Inferior parietal cortex (tissue), 1 donor: ENCODE results near the gene DSTN.

ENCODE experiments used
- DNase-seq: peaks from one replicate; pipeline ENCODE4 v3.0.0-alpha.2; 2016; ENCODE audit errors: extremely low spot score

The DSTN gene

DNA sequence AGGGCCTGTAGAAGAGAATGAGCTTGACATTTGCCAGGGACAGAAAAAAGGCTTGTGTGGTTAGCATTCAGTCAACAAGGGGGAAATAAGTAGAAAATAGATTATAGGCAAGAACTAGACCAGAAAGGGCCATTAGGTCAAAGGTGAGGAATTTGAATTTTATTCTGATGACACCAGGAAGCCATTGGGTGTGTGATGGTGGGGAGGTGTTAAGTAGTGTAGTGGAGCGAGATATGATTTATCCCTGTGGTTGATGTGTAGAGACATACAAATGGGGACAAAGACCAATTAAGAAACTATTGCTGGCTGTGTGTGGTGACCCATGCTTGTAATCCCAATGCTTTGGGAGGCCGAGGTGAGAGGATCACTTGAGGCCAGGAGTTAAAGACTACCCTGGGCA, 11.0 kb downstream of the DSTN start:
- DNase-seq = no peak

DNA sequence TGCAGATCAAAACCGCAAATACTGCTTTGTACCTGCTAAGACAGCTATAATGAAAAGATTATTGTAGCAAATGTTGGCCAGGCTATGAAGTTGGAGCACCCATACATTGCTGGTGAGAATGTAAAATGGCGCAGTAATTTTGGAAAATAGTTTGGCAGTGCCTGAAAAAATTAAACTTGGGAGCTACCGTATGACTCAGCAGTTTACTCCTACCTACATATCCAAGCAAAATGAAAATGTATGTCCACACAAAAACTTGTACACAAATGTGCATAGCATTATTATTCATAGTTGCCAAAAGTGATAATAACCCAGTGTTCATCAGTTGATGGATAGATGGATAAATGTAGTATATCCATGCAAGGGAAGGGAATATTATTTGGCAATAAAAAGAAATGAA, 13.3 kb downstream of the DSTN start:
- DNase-seq = no peak

DNA sequence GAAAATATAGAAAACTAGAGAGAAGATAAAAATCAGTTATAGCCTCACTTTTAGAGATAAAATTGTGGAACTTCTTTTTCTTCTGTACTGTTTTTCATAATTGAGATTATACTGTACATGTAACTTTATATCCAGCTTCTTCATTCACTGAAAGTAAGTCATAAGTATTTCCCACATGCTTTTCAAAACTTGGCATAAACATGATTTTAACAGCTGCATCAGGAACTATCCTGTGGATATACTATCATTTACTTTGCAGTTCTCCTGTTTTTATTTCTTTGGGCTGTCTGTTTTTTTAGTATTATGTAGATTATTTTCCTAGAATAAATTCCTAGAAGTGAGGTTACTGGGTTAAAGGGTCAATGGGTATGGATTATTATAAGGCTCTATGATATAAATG, 14.8 kb downstream of the DSTN start:
- no peak for DNase-seq

DNA sequence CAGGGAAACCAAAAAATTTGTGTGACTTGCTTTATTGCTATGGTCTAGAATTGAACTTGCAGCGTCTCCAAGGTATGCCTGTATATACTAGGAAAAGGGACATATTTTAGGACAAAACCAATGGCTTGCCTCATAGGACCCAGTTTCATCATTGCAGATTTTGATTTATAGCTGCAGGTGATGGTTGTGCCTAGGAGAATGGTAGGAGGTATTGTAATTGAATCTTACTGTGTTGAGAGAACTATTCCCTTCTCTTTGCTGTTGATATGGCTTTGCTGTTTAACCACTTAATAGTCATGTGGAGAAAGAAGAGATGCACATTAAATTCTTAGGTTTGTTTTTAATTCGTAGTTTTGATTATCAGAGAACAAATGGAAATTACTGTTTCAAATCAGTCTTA, 16.4 kb downstream of the DSTN start:
- no peak for DNase-seq

DNA sequence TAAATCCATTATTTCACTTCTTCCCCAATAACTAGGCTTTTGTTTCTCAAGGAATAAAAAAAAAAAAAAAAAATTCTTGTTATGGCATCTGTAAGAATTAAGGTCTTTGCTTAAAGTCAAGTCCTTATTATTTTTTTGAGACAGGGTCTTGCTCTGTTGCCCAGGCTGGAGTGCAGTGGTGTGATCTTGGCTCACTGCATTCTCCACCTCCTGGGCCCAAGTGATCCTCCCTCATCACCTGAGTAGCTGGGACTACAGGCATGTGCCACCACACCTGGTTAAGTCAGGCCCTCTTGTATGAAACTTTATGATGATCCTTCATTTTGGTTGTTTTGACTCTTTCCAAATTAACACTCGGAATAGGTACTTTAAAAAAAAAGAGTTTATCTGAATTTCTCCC, 17.3 kb downstream of the DSTN start:
- DNase-seq = no peak

DNA sequence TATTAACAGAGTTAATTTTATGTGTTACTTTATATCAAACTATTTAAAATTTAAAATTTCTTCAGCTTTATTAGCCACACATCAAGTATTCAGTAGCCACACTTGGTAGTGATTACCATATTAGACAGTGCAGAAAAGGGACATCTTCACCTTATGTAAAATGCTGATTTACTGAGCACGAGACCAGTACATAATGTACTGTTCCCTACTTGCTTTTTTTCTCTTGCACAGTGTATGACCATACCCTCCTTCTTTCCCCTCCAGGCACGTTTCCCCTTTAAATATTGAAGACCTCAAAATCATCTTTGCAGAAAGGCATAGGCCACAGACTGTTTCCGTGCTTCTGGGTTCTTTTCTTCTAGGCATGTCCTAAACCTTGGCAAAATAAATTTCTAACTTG, 17.9 kb downstream of the DSTN start:
- DNase-seq = no peak

DNA sequence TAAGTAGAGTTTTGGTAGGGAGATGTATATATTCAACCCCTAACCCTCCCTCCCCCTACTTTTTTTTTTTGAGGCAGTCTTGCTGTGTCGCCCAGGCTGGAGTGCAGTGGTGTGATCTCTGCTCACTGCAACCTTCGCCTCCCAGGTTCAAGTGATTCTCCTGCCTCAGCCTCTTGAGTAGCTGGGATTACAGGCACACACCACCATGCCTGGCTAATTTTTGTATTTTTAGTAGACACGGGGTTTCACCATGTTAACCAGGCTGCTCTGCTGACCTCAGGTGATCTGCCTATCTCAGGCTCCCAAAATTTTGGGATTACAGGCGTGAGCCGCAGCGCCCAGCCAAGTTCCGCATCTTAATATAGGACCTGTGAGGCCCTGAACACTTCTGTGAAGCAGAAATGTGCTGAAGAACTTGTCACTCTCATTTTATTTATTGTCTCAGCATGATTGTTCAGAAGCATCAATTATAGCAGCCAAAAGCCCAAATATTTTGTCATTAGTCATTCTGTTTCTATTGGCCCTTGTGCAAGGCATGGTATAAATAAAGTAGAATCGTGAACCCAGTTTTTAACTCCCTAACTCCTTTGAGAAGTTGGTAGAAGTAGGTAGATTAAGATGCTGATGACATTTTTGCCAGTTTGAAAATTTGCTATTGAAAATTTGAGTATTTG, 19.4 kb downstream of the DSTN start:
- no peak for DNase-seq

DNA sequence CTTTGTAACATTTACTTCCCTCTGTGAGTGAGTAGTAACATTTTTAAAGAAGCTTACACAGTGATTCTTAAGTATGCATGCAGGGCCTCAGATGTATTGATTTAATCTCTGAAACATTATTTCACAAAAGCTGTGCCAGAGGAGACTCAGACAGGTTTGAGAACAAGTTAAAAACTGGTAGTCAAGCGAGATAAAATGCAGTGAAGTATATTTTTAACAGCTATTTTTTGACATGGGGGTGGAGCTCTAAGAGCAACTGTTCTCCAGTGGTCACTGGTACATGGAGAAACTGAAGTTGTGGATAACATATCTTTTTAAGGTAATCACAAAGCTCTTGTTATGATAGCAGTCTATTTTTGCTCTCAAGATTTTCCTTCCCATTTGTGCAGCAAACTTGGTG, 20.4 kb downstream of the DSTN start:
- DNase-seq = no peak

DNA sequence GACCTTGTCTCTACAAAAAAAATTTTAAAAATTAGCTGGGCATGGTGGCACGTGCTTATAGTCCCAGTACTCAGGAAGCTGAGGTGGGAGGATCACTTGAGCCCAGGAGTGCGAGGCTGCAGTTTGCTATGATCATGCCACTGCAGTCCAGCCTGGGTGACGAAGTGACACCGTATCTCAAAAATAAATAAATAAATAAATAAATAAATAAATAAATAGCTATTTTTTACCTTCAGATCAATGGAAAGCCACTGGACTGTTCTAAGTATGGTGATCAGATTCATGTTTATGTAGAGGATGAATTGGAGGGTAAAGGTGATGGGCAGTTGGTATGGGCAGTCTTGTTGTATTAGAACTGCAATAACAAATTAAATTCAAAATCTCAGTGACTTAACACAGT, 24.0 kb downstream of the DSTN start:
- no peak for DNase-seq

DNA sequence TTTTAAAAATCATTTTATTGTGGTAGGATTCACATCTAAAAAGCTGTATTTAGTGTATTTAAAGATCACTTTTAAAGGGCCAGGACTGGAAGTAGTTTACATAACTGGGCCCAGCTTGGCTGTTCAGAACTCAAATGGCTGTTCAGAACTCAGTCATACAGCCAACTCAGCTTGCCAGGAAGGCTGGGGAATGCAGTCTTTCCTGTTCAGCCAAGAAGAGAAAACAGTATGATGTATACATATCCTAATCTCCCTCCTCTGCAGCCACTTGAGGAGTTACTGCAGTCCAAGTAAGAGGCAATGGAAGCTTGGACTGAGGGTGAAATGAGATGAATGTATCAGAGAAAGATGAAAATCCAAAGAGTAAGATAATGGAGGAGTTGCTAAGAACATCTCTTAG, 24.6 kb downstream of the DSTN start:
- DNase-seq = no peak

DNA sequence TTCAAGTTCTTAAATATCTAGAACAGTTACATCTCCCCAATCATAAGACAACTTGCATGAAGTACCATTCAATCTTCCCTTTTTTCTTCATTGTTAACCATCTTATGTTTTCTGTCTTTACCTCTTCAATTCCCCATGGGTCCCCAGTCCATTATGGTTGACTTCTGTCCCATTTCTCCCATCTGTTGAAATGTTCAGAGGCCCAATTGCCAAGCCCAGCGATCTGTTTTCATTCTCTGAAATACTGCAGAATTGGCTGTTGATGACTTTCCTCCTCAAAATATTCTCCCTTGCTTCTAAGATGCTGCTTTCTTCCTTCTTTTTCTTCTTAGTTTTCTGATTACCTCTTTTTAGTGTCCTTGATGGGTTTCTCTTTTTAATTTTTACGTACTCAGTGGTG, 26.0 kb downstream of the DSTN start:
- DNase-seq = no peak

DNA sequence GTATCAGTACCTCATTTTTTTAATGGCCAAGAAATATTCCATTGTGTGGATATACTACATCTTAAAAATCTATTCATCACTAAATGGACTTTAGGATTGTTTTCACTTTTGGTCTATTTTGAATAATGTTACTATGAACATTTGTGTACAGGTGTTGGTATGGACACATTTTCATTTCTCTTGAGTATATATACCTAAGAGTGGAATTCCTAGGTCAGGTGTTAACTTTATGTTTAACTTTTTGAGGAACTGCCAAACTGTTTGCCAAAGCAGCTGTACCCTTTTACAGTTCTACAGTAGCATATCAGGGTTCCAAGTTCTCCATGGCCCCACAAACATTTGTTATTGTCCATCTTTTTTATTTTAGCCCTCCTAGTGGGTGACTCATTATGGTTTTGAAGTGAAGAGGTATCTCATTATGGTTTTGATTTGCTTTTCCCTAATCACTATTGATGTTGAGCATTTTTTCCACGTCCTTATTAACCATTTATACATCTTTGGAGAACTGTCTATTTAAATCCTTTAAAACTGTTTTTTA, 28.2 kb downstream of the DSTN start:
- no peak for DNase-seq

DNA sequence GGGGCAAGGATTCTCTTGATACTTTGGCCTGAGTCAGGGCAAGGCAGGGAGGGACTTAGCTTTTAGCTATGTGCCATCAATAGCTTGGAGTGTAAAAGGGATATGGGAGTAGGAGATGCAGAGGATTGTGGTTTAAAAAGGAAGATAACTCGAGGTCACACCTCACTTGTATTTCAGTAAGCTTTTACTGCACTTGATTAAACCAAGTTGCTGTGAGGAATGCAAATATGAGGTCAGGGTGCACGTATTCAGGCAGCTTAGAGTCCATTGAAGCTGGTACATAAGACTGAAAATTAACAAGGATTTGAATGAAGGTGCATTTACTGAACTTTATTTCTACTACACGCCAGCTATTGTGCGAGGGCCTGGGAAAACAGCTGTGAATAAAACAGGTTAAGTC, 32.1 kb downstream of the DSTN start:
- no peak for DNase-seq

DNA sequence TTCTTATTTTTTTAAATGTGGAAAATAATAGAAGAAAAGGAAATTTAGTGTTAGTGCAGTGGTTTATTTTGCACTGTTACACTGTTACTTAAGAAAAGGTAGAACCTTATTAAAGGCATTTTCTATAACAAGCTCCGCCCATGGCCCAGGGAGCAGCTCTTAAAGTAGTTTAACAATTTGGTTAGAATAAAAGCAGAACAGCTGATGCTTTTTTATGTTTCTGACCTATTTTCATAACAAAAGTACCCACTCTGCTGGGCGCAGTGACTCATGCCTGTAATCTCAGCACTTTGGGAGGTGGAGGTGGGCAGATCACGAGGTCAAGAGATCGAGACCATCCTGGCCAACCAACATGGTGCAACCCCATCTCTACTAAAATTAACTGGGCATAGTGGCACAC, 32.6 kb downstream of the DSTN start:
- no peak for DNase-seq

DNA sequence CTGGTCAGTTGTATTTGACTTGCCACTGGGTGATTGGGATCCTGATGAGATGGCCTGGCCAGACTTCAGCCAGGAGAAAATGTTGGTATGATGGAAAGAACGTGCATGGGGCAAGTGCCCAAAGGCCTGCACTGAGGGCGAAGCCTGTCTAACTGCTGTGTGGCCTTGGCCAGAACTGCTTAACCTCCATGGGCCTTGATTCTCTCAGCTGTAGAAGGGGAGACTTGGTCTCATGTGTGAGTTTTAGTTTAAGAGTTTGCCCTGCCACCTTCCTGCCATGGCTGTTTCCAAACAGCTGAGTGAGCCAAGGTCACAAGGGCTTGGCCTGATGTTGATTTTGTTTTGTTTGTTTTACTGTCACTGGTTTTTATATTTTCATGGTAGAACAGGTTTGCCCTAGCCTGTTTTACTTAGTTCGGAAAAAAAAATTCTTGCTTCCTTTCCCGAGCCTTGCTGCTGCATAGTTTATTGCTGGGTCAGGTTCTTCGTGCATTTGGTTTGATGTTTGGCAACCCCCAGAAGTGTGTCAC, 35.3 kb downstream of the DSTN start:
- no peak for DNase-seq

DNA sequence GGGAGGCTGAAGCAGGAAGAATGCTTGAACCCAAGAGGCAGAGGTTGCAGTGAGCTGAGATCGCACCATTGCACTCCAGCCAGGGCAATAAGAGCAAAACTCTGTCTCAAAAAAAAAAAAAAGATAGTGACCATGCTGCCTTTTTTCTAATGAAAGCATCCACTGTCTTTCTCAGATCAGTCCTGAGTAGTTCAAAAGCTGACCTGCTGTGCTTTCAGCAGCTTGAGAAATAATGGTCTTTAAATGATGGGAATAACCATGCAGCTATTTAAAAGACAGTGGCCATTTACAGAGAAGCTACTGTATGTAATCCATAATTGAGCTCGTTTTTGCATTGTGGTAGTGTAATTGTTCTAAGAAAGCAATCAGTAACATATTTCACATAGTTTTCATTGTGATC, 36.1 kb downstream of the DSTN start:
- no peak for DNase-seq

DNA sequence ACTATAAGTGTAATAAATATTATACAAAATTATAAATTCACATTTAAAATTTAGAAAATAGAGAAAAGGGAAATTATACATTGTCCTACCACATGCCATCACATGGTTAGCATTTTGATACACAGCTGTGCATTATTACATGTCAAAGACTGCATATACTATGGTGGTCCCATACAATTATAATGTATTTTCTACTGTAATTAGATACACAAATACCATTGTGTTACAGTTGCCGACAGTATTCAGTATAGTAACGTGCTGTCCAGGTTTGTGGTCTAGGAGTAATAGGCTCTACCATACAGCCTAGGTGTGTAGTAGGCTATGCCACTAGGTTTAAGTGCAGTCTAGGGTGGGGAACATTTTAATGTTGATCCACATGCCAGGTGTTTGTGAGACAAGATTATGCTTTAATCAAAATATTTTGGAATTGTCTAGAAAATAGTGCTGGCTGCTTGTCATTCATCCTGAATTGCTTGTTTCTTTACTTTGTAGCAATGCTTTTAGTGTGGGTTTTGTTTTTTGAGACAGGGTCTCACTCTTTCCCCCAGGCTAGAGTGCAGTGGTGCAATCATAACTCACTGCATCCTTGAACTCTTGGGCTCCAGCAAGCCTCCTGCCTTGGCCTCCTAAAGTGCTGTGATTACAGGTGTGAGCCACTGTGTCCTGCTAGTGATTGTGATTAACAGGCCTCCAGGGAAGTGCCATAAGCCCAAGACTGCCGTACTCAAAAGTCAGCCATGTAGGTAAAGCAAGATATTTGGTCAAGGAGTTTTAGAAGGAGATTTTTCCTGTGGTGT, 39.0 kb downstream of the DSTN start:
- no peak for DNase-seq

DNA sequence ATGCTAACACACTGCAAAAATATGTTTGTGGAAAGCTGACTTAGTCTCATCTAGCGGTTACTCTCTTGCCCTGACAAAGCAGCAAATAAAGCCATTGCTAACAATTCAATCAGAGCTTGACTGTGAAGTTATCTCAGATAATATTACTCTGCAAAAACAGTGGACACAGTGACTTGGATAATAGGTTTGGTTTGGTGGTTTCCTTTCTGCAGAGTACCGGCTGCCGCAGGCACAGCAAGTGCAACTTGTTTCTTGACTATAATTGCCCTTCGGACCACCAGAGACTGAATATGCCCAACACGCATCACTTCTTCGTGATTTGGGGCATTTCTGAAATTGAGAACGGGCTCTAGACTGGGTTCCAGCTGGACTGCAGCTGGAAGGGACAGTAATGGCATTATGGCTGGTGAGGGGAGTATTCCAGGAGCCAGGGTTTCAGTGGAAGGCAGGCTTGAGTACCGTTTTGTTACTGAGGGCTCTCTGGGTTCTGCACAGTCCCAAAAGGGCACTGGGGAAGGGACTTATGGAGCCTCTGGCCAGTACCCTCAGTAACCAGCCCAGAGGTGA, 40.0 kb downstream of the DSTN start:
- no peak for DNase-seq

DNA sequence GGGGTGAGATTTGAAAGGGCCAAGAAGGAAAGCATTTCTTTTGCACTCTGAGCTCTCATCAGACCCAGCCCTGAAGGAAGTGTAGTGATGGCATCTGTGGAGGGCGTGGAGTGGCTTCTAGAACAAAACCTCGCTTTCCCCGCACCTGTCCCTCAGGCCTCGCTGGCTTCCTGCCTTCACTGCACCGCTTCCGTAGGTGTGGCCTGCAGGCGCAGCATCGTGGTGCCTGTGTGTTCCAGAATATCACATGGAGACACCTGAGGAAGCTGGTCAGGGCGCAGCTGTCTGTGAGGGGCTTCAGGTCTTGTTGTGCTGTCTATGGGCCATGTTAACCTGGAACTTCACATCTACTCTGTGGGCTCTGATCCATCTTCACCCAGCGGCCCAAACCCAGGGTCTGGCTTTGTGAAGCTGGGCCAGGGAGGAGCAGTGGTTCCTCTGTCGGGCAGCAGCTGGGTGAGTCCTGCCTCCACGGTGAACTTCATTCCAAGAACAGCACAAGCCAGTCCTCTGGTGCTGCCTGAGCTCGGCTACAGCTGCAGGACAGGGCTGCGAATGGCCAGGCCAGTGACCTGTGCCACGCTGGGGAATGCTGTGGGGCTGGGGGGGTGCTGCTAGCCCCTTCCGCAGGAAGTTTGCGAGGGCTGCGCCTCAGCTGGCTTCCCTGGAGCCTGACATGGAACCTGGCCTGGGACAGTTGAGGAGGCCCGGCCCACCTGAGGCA, 40.9 kb downstream of the DSTN start:
- DNase-seq = no peak

DNA sequence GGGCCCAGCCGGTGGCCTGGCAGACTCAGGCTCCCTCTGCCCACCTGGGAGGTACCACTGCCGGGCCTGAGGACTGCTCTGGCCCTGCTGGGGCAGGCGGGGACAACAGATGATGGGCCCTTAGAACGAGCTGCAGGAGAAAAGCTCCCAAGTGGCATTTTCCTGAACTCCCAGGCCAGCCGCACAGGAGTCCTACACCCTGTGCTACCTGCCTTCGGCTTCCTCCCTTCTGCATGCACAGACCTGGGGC, 41.3 kb downstream of the DSTN start:
- no peak for DNase-seq

DNA sequence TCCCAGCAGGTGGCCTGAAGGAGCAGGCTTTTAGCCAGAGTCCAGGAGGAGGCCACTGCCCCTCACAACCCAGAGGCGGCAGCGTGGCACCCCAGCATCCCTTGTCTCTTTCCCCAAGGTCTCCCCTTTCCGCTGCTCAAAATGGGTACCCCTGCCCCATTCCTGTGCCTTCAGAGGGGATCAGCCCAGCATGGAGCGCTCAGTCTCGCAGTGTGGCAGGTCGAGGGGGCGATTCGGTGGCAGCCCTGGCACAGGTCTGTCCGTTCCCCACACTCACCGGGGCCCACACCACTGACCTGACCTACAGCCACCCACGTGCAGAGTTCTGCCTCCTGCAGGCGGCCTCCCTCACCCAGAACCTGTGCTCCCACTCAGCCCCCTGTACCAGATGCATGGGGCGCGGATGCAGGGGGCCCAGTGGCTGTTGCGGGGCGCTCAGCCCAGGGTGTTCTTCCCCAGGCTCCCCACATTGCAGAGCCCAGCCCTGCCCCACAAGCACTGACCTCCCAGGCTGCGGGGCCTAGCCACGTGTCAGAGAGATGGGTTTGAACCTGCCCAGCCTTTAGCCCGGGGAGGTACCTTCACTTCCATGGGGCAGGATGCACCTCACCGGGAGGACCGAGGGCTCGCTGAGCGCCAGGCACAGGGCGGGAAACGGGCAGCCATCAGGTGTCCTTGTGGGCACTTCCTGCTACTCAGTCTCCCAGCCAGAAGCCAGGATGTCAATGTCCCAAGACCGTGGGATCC, 41.8 kb downstream of the DSTN start:
- DNase-seq = no peak
